ENCODE results near the gene MTFR2. TPM values are rescaled to one million over a fixed set of nuclear protein-coding genes. Genes with fewer than 3 reads are reported as not detected.
"Not testable (repeated sequence)": the region's sequence is repeated elsewhere in the genome, so short reads cannot be mapped to it uniquely, and the experiment has no call there.

MTFR2 gene
- total RNA-seq, 2 donors from 2014 or later = 2.9 to 4.5 TPM

DNA sequence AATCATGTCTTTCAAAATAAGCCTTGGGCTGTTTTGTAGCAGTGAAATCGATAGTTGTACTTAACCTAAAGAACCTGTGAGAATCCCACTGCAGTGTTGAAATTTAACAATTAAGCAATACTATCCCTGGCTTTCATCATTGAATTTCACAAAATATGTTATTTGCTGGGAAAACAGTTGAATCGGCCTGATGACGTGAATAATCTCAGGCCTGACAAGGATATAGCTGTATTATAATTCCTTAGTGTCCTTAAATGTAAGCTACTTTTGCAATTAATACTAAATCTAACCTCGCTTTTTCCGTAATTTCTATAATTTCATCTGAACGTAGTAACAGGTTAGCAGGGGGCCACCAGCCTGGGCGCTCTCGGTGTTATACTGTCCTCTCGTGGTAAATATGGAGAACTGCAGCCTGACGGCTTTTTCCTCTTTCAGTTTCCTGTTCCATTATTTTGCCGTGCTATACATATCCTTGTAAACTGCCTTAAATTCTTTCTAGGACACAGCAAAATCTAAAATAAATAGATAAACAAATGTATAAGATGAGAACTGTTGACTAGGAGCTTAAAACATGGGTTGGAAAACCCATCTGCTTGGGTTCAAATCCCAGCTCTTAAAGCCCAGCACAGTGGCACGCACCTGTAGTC is 24.0 kb downstream of the MTFR2 start:
- Mint-ChIP-seq H3K36me3 (ENCODE audit: low read depth) (no peaks in the 10 kb centered on the region), H3K4me1 (peaks cover 5% of the 10 kb centered on the region), H3K4me3 (no peak overlapping the region), H3K27me3 (peaks cover 7% of the 10 kb centered on the region), H3K27ac (no peak overlapping the region)
- H3K9me3 ChIP-seq (ENCODE audit: control insufficient read depth, low read length, poor library complexity, severe bottlenecking) = no peaks in the 10 kb centered on the region
- DNase-seq (peak; percentile 20 to 40 (median 29)), ATAC-seq (peak; percentile 94)

GRCh38 chr6:136225496-136225895 is 24.6 kb downstream of the MTFR2 start:
- Mint-ChIP-seq H3K27me3 (peaks cover 7% of the 10 kb centered on the region), H3K27ac (no peak overlapping the region), H3K4me3 (no peak overlapping the region), H3K36me3 (ENCODE audit: low read depth) (no peaks in the 10 kb centered on the region), H3K4me1 (peaks cover 5% of the 10 kb centered on the region)
- ATAC-seq = no peak
- DNase-seq = no peak
- no peaks in the 10 kb centered on the region for H3K9me3 ChIP-seq (ENCODE audit: control insufficient read depth, low read length, poor library complexity, severe bottlenecking)

DNA sequence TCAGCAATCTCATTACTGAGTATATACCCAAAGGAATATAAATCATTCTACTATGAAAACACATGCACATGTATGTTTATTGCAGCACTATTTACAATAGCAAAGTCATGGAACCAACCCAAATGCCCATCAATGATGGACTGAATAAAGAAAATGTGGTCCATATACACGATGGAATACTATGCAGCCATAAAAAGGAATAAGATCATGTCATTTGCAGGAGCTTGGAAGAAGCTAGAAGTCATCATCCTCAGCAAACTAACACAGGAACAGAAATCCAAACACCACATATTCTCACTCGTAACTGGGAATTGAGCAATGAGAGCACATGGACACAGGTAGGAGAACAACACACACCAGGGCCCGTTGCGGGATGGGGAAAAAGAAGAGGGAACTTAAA is 25.1 kb downstream of the MTFR2 start:
- not testable (repeated sequence) for H3K36me3 Mint-ChIP-seq (ENCODE audit: low read depth); H3K27ac Mint-ChIP-seq; H3K4me3 Mint-ChIP-seq; H3K9me3 ChIP-seq (ENCODE audit: control insufficient read depth, low read length, poor library complexity, severe bottlenecking); H3K27me3 Mint-ChIP-seq; DNase-seq; H3K4me1 Mint-ChIP-seq; ATAC-seq

DNA sequence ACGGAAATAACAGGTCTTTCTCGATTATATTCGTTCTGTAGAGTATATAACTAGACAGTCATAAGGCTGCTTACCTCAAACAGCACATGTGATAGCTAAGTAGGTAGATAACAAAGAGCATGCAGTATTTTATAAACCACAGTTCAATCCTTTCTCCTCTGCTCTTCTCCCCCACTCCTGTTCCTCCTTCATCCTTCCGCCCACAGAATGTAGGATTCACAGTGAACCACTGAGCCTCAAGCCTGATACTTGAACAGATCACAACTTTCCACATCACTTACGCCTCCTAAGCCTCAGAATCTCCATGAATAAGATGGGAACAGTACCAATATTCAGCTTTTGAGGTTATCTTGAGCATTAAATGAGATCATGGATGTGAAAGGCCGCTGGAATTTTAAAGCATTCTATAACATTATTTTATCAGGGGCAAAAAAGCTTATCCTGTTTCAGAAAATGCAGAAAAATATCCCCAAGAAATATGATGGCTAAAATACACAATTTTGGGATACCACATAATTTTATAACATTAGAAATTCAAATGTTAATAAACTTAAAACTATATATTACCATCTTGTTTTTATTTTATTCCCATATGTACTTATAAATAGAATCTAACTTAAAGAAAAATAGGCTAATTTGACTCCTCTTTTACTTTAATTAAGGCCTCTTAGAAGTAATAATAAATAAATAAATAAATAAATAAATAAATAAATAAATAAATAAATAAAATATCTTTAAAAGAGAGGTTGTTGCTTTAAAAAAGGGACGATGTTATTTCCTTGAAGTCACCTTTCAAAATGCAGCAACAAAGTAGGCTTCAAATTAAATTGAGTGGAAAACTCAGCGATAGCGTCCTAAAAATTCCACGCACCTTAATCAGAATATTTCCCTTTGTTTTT is 33.4 kb downstream of the MTFR2 start:
- Mint-ChIP-seq H3K4me1 (peaks cover 2% of the 10 kb centered on the region), H3K27me3 (no peaks in the 10 kb centered on the region), H3K27ac (no peak overlapping the region), H3K36me3 (ENCODE audit: low read depth) (no peaks in the 10 kb centered on the region), H3K4me3 (no peak overlapping the region)
- DNase-seq = no peak
- H3K9me3 ChIP-seq (ENCODE audit: control insufficient read depth, low read length, poor library complexity, severe bottlenecking) = no peaks in the 10 kb centered on the region
- ATAC-seq = no peak

DNA sequence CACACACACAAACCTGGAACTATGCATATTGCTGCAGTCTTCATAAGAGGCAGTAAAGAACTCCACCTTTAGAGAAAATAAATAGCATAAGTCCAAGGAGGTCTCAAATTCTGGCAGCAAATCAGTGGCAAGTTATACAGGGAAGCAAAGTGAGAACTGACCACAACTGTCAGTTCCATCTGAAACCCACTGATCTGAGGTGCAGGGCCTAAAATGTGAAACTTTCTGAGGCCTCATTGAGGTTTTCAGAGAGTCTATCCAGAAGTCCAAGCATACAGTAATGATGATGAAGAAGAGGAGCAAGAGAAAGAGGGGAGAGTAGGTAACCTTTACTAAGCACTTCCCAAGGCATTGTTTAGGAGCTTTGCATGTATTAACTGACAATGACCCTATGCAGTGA is 36.3 kb downstream of the MTFR2 start:
- Mint-ChIP-seq H3K27me3 (peaks cover 8% of the 10 kb centered on the region), H3K4me1 (peaks cover 2% of the 10 kb centered on the region), H3K27ac (no peak overlapping the region), H3K36me3 (ENCODE audit: low read depth) (no peaks in the 10 kb centered on the region), H3K4me3 (no peak overlapping the region)
- ATAC-seq = no peak
- H3K9me3 ChIP-seq (ENCODE audit: control insufficient read depth, low read length, poor library complexity, severe bottlenecking) = no peaks in the 10 kb centered on the region
- DNase-seq = no peak

DNA sequence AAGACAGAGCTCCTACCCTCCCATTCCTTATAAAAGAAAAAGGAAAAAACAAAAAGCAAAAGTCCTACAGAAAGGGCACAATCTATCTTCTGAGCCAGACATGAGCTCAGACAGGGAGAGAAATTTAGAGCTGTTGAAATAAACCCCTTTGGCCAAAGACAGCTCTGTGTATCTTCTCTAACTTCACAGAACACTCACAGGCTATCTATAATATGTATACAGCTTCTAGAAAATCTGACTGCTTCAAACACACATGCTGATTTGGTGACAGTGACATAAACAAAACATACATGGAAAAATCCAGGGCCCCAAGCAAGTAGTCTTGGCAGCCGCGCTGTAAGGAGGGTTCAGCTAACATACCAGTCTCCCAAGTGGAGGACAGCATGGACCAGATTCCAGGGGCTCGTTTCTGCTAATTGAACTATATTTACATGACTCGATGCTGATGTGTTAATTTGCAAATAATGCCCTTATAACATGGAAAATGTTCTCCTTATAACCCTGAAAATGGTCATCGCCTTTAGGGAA is 37.0 kb downstream of the MTFR2 start:
- ATAC-seq = no peak
- DNase-seq = no peak
- no peaks in the 10 kb centered on the region for H3K9me3 ChIP-seq (ENCODE audit: control insufficient read depth, low read length, poor library complexity, severe bottlenecking)
- Mint-ChIP-seq H3K36me3 (ENCODE audit: low read depth) (no peaks in the 10 kb centered on the region), H3K4me3 (no peak overlapping the region), H3K27ac (no peak overlapping the region), H3K27me3 (peaks cover 8% of the 10 kb centered on the region), H3K4me1 (peaks cover 2% of the 10 kb centered on the region)

DNA sequence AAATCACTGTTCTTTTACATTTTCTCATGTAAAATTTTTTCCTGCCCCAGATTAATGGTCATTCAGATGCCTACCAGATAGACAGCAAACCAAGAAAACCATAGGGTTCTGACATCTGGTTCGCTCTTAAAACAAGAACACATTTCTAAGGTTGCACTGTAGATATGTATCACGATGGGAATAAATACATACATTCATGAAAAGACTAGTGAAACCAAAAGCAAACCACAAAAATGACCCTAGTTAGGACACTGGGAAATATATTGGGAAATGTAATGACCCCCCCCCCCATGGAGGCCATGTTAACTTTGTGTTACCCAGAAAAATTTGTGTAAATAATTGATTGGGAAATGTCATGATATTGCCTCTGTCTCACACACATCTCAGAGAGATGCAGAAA is 37.5 kb downstream of the MTFR2 start:
- H3K27ac Mint-ChIP-seq = no peak overlapping the region

DNA sequence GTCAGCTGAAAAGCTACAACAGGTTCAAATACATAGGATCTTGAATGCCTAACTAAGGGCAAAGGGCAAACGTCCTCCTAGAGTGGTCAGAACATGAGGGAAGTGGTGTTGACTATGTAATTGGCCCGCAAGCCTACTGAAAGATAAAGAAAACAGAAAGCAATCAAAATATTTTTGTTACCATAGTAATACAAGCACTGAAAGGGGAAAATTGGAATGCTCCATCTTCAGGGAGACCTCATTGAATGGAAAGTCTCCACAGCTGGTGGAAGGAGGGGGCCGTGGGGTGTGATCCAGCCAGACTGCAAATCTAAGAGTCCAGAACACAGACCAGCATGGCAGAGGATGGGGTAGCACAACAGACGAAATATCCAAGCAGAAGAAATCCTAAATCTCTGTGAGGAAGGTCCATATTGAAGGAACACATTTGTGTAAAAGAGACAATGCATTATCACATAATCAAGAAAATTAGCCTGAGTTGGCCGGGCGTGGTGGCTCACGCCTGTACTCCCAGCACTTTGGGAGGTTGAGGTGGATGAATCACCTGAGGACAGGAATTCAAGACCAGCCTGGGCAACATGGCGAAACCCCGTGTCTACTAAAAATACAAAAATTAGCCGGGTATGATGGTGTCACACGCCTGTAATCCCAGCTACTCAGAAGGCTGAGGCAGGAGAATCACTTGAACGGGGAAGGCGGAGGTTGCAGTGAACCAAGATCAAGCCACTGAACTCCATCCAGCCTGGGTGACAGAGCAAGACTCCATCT is 39.5 kb downstream of the MTFR2 start:
- H3K27ac Mint-ChIP-seq = no peak overlapping the region
- H3K27me3 Mint-ChIP-seq = peaks cover 8% of the 10 kb centered on the region
- no peaks in the 10 kb centered on the region for H3K4me1 Mint-ChIP-seq

More for the DNA sequence above, 37.5 kb downstream of the MTFR2 start:
- Mint-ChIP-seq H3K4me1 (no peaks in the 10 kb centered on the region), H3K27me3 (peaks cover 8% of the 10 kb centered on the region), H3K36me3 (ENCODE audit: low read depth) (no peaks in the 10 kb centered on the region), H3K4me3 (no peak overlapping the region)
- DNase-seq = no peak
- H3K9me3 ChIP-seq (ENCODE audit: control insufficient read depth, low read length, poor library complexity, severe bottlenecking) = no peaks in the 10 kb centered on the region
- ATAC-seq = no peak

DNA sequence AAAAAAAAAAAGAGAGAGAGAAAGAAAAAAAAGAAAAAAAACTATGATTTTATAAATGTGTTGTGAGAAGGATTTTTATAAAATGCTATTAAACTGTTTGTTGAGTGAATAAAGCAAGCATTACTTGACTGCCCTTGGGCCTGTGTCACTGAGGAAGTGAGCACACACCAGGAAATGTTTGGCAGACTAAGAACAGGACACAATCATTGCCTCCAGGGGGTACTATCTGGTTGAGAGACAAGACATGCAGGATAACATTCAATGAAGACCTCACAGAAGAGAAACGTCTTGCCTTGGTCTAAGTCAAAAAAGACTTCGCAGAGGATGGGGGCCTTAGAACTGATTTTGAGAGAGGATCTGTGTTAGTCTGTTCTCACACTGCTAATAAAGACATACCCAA is 40.6 kb downstream of the MTFR2 start:
- ATAC-seq (no peak), DNase-seq (no peak)
- Mint-ChIP-seq H3K4me1 (no peaks in the 10 kb centered on the region), H3K4me3 (no peak overlapping the region), H3K27ac (no peak overlapping the region), H3K27me3 (peaks cover 8% of the 10 kb centered on the region), H3K36me3 (ENCODE audit: low read depth) (no peaks in the 10 kb centered on the region)
- no peaks in the 10 kb centered on the region for H3K9me3 ChIP-seq (ENCODE audit: control insufficient read depth, low read length, poor library complexity, severe bottlenecking)

More for the DNA sequence above, 39.5 kb downstream of the MTFR2 start:
- H3K9me3 ChIP-seq (ENCODE audit: control insufficient read depth, low read length, poor library complexity, severe bottlenecking) = no peaks in the 10 kb centered on the region
- no peak overlapping the region for H3K4me3 Mint-ChIP-seq
- ATAC-seq = no peak
- H3K36me3 Mint-ChIP-seq (ENCODE audit: low read depth) = no peaks in the 10 kb centered on the region
- no peak for DNase-seq

DNA sequence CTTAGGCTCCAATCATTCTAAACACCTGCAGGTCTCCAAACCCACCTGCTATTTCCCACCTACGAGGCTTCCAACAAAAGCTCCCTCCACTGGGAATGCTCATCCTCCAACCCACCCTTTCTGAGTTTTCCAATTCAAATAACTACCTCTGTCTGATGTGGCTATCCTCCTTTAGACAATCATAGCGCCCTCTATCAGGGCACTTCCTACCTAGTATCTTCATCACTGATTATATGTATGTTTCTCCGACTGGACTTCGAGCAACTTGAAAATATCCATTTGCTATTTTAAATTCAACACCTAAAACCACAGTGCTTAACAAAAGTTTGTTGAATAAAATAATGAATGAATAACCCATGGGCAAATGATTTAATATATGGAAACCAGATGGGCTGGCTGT is 41.3 kb downstream of the MTFR2 start:
- no peaks in the 10 kb centered on the region for H3K36me3 Mint-ChIP-seq (ENCODE audit: low read depth)
- ATAC-seq (no peak), DNase-seq (no peak)
- no peaks in the 10 kb centered on the region for H3K9me3 ChIP-seq (ENCODE audit: control insufficient read depth, low read length, poor library complexity, severe bottlenecking)
- no peak overlapping the region for H3K4me3 Mint-ChIP-seq
- H3K27me3 Mint-ChIP-seq = peaks cover 8% of the 10 kb centered on the region
- no peak overlapping the region for H3K27ac Mint-ChIP-seq
- no peaks in the 10 kb centered on the region for H3K4me1 Mint-ChIP-seq

GRCh38 chr6:136201732-136202131 is 48.4 kb downstream of the MTFR2 start:
- H3K4me3 Mint-ChIP-seq = no peak overlapping the region
- no peak for DNase-seq
- H3K27me3 Mint-ChIP-seq = peaks cover 14% of the 10 kb centered on the region
- H3K36me3 Mint-ChIP-seq (ENCODE audit: low read depth) = no peaks in the 10 kb centered on the region
- ATAC-seq = no peak
- no peaks in the 10 kb centered on the region for H3K4me1 Mint-ChIP-seq
- H3K9me3 ChIP-seq (ENCODE audit: control insufficient read depth, low read length, poor library complexity, severe bottlenecking) = no peaks in the 10 kb centered on the region
- H3K27ac Mint-ChIP-seq = no peak overlapping the region

DNA sequence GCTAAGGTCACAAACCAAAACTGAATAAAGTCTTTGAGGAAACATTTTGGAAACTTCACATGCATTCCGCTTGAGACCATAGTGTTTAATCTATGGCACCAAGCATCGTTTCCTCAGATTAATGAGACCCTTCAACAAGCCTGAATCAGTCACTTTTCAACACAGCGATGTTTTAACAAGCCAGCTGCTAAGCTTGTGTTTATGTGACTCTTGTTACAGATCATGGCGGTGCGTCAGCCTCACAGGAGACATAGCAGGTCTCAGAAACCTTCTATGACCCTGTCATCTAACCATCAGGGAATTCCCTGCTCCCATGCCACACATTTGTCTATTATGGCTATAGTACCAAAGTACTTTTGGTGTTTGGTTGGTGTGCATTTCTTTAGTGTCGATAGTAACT is 57.2 kb downstream of the MTFR2 start:
- no peaks in the 10 kb centered on the region for H3K9me3 ChIP-seq (ENCODE audit: control insufficient read depth, low read length, poor library complexity, severe bottlenecking)
- no peak overlapping the region for H3K4me3 Mint-ChIP-seq
- H3K36me3 Mint-ChIP-seq (ENCODE audit: low read depth) = no peaks in the 10 kb centered on the region
- ATAC-seq (no peak), DNase-seq (no peak)
- H3K27ac Mint-ChIP-seq = no peak overlapping the region
- no peaks in the 10 kb centered on the region for H3K4me1 Mint-ChIP-seq
- peaks cover 18% of the 10 kb centered on the region for H3K27me3 Mint-ChIP-seq

Measured in T-helper 17 cell (primary cell).